SK-N-SH (cell line): Measurements from ENCODE around the gene WNT1. TPM values are rescaled to one million over a fixed set of nuclear protein-coding genes. Genes with fewer than 3 reads are reported as not detected.

Source experiments
- CTCF ChIA-PET: fragments of 300-600, 350-600 bp; formaldehyde crosslinking; extraction: SDS; loops from one replicate; lab custom pipeline; 2021; lab: Yijun Ruan, JAX
- POLR2A ChIA-PET: fragments of 350-600 bp; sonication (Branson Sonifier 250); formaldehyde crosslinking; extraction: SDS; loops from one replicate; lab custom pipeline; 2020; ENCODE audit warnings: antibody characterized with exemption, inconsistent platforms; lab: Yijun Ruan, JAX
- DNase-seq: peaks from one replicate; pipeline ENCODE4 v3.0.0; 2012
- H2AFZ ChIP-seq: fragments of 200-600 bp; sonication (generic); 2 replicates; pipeline ENCODE4 v1.8.1; 2016; ENCODE audit warnings: antibody characterized with exemption, mild to moderate bottlenecking, low read depth
- H3F3A ChIP-seq: fragments of 200-600 bp; sonication (generic); replicated peaks from 2 replicates; pipeline ENCODE3; 2016; ENCODE audit warnings: antibody characterized with exemption, mild to moderate bottlenecking; ENCODE audit not compliant: insufficient read depth
- H3K27ac ChIP-seq, 2 experiments: fragments of 200-500 bp in 1 of 2; fragments of 200-600 bp in 1 of 2; sonication (Bioruptor generic) in 1 of 2; sonication (generic), shearing (Covaris generic) in 1 of 2; 2 replicates each; pipeline versions ENCODE4 v1.5.1 to v1.6.1; 2014 to 2016; ENCODE audit warnings: low read depth in 2 of 2, inconsistent platforms in 1 of 2, low read length in 1 of 2, mild to moderate bottlenecking in 1 of 2, mixed read lengths in 1 of 2
- H3K27me3 ChIP-seq: fragments of 200-600 bp; sonication (generic), shearing (Covaris generic); 2 replicates; pipeline ENCODE4 v1.6.1; 2016; ENCODE audit warnings: mixed run types; ENCODE audit not compliant: insufficient read depth
- H3K36me3 ChIP-seq, 2 experiments: fragments of 200-500 bp in 1 of 2; fragments of 200-600 bp in 1 of 2; sonication (Bioruptor generic) in 1 of 2; sonication (generic) in 1 of 2; replicated peaks in 1 of 2; 2 replicates each; pipeline versions ENCODE3 to v1.5.1; 2014 to 2016; ENCODE audit warnings: low read length in 1 of 2, mild to moderate bottlenecking in 1 of 2; ENCODE audit not compliant: insufficient read depth in 2 of 2, control insufficient read depth in 1 of 2
- H3K4me1 ChIP-seq, 2 experiments: fragments of 200-500 bp in 1 of 2; fragments of 200-600 bp in 1 of 2; sonication (Bioruptor generic) in 1 of 2; sonication (generic), shearing (Covaris generic) in 1 of 2; 2 replicates each; pipeline versions ENCODE4 v1.5.1 to v1.6.1; 2014 to 2016; ENCODE audit warnings: low read depth in 1 of 2, low read length in 1 of 2, mixed run types in 1 of 2; ENCODE audit not compliant: insufficient read depth in 2 of 2, control insufficient read depth in 1 of 2
- H3K4me2 ChIP-seq: fragments of 200-600 bp; sonication (generic), shearing (Covaris generic); 2 replicates; pipeline ENCODE4 v1.6.1; 2017; ENCODE audit warnings: mixed run types
- H3K4me3 ChIP-seq, 2 experiments: fragments of 200-500 bp in 1 of 2; fragments of 200-600 bp in 1 of 2; sonication (Bioruptor generic) in 1 of 2; sonication (generic), shearing (Covaris generic) in 1 of 2; 2 replicates each; pipeline versions ENCODE4 v1.5.1 to v1.8.1; 2014 to 2016; ENCODE audit warnings: low read depth in 2 of 2, inconsistent platforms in 1 of 2, low read length in 1 of 2, mild to moderate bottlenecking in 1 of 2, mixed read lengths in 1 of 2, moderate library complexity in 1 of 2
- H3K79me2 ChIP-seq: fragments of 200-600 bp; sonication (generic); 2 replicates; pipeline ENCODE4 v1.8.1; 2017; ENCODE audit warnings: mild to moderate bottlenecking; ENCODE audit not compliant: insufficient read depth
- H3K9ac ChIP-seq: fragments of 200-600 bp; sonication (generic); 2 replicates; pipeline ENCODE4 v1.6.1; 2017; ENCODE audit warnings: mixed run types
- H3K9me2 ChIP-seq: fragments of 200-600 bp; sonication (generic); 2 replicates; pipeline ENCODE4 v1.6.1; 2017; ENCODE audit warnings: mixed run types
- H3K9me3 ChIP-seq: fragments of 200-600 bp; sonication (generic); 2 replicates; pipeline ENCODE4 v1.6.1; 2017; ENCODE audit warnings: mixed run types, mild to moderate bottlenecking, moderate library complexity
- H4K20me1 ChIP-seq: fragments of 200-600 bp; sonication (generic); 2 replicates; pipeline ENCODE4 v1.6.1; 2017; ENCODE audit warnings: mild to moderate bottlenecking, mixed run types; ENCODE audit not compliant: insufficient read depth
- CTCF ChIP-seq: fragments of 200-600 bp; sonication (generic); IDR thresholded peaks from 2 replicates; pipeline ENCODE4 v1.6.1; 2017; ENCODE audit warnings: antibody characterized with exemption, mild to moderate bottlenecking, moderate library complexity
- ELF1 ChIP-seq: IDR thresholded peaks from 2 replicates; pipeline ENCODE4 v1.4.0; 2012
- EP300 ChIP-seq, 2 experiments: IDR thresholded peaks; 2 replicates each; pipeline versions ENCODE4 v1.4.0 to v1.6.1; 2012; ENCODE audit warnings: borderline replicate concordance in 1 of 2, low read depth in 1 of 2, low read length in 1 of 2
- FOSL2 ChIP-seq: IDR thresholded peaks from 2 replicates; pipeline ENCODE4 v1.4.0; 2012; ENCODE audit warnings: low read depth, mild to moderate bottlenecking, moderate library complexity, borderline replicate concordance
- FOXJ3 ChIP-seq: sonication (generic); formaldehyde crosslinking; IDR thresholded peaks from 2 replicates; pipeline ENCODE4 v1.5.1; 2020; ENCODE audit warnings: mild to moderate bottlenecking, missing genetic modification reagents
- FOXM1 ChIP-seq: IDR thresholded peaks from 2 replicates; pipeline ENCODE4 v1.4.0; 2012; ENCODE audit warnings: low read depth, mild to moderate bottlenecking
- GABPA ChIP-seq: IDR thresholded peaks from 2 replicates; pipeline ENCODE4 v1.4.0; 2012; ENCODE audit warnings: low read depth, mild to moderate bottlenecking
- JUND ChIP-seq: IDR thresholded peaks from 2 replicates; pipeline ENCODE4 v1.4.0; 2012
- MAX ChIP-seq: IDR thresholded peaks from 2 replicates; pipeline ENCODE4 v1.4.0; 2012; ENCODE audit warnings: low read depth
- MEF2A ChIP-seq: IDR thresholded peaks from 2 replicates; pipeline ENCODE4 v1.4.0; 2012; ENCODE audit warnings: low read depth, borderline replicate concordance
- MXI1 ChIP-seq: IDR thresholded peaks from 2 replicates; pipeline ENCODE4 v1.6.1; 2012; ENCODE audit warnings: mild to moderate bottlenecking, low read depth, low read length, improper control_type of control experiment
- NRF1 ChIP-seq: IDR thresholded peaks from 2 replicates; pipeline ENCODE4 v1.6.1; 2012; ENCODE audit warnings: low read depth, mild to moderate bottlenecking, low read length
- PBX3 ChIP-seq: IDR thresholded peaks from 2 replicates; pipeline ENCODE4; 2012
- RAD21 ChIP-seq: IDR thresholded peaks from 2 replicates; pipeline ENCODE4 v1.6.1; 2012; ENCODE audit warnings: mild to moderate bottlenecking, low read length
- RCOR1 ChIP-seq: fragments of 150-350 bp; IDR thresholded peaks from 2 replicates; pipeline ENCODE4 v1.6.1; 2017; ENCODE audit warnings: antibody characterized with exemption, low read length
- SIN3A ChIP-seq: IDR thresholded peaks from 2 replicates; pipeline ENCODE4 v1.6.1; 2012; ENCODE audit warnings: low read depth, mild to moderate bottlenecking, low read length, moderate library complexity, borderline replicate concordance
- SMC3 ChIP-seq: IDR thresholded peaks from 2 replicates; pipeline ENCODE4 v1.6.1; 2012; ENCODE audit warnings: low read depth, low read length, improper control_type of control experiment
- TAF1 ChIP-seq: IDR thresholded peaks from 2 replicates; pipeline ENCODE4 v1.6.1; 2012; ENCODE audit warnings: low read depth, mild to moderate bottlenecking, low read length, moderate library complexity, borderline replicate concordance
- TCF12 ChIP-seq: IDR thresholded peaks from 2 replicates; pipeline ENCODE4 v1.4.0; 2012
- USF2 ChIP-seq: fragments of 150-350 bp; IDR thresholded peaks from 2 replicates; pipeline ENCODE4 v1.6.1; 2017; ENCODE audit warnings: antibody characterized with exemption, low read length, low read depth, borderline replicate concordance
- YY1 ChIP-seq: IDR thresholded peaks from 2 replicates; pipeline ENCODE4 v1.4.0; 2012; ENCODE audit warnings: low read depth, mild to moderate bottlenecking
- WGBS: methylation state at CpG from one replicate; pipeline ENCODE4 v1.1.6; 2017; ENCODE audit warnings: low lambda C conversion rate; 5-methylcytosine and 5-hydroxymethylcytosine counted together
- polyA plus RNA-seq, 3 experiments: library from polyadenylated mRNA; depleted of rRNA; stranded (reverse); fragments of >200 nt; gene quantifications; 2 replicates each; pipeline ENCODE4 v1.2.3, GENCODE V29; 2012

WNT1 gene
- polyA plus RNA-seq, 1 of the 3 experiments (the other 2 are of a cell fraction): not detected

- H3K4me1 ChIP-seq: no peaks in the 10 kb centered on the region
- no peaks in the 10 kb centered on the region for H4K20me1 ChIP-seq
- no peak overlapping the region for H3K27ac ChIP-seq
- peaks cover 32% of the 10 kb centered on the region for H3K27me3 ChIP-seq
- ChIA-PET CTCF (interaction anchor here (0.6 to 33.0 kb wide), 42 partner anchors 4 to 1088 kb away, joined by 3 to 935 read pairs (median 4); partner anchors contain the start of genes ARF3, DDN, DDX23 and FKBP11), POLR2A (interaction anchor here (0.7 kb wide), 1 partner anchor 32 kb away, joined by 3 read pairs; no protein-coding TSS in a partner anchor)
- H3K9ac ChIP-seq: no peak overlapping the region
- H3K9me2 ChIP-seq: no peaks in the 10 kb centered on the region
- no peak overlapping the region for H3K4me2 ChIP-seq
- WGBS: 25% methylated on average over 16 of the region's 16 CpGs
- H2AFZ ChIP-seq: no peak overlapping the region
- H3K79me2 ChIP-seq: no peaks in the 10 kb centered on the region
- H3F3A ChIP-seq: no peaks in the 10 kb centered on the region
- H3K9me3 ChIP-seq: no peaks in the 10 kb centered on the region
- TF ChIP-seq RAD21 (peak; percentile 49), SMC3 (peak; percentile 42; the same call in 1 of the 2 replicates), TCF12 (no peak), MAX (no peak), CTCF (peak; percentile 88)
- DNase-seq: peak; percentile 87
- no peak overlapping the region; a peak in 1 of 4 replicates for H3K4me3 ChIP-seq
- no peaks in the 10 kb centered on the region for H3K36me3 ChIP-seq
Observed at GRCh38 chr12:48988030-48988649, 10.0 kb downstream of the WNT1 start.

- CTCF ChIA-PET: interaction anchor here (0.7 to 33.0 kb wide), 5 partner anchors 1 to 137 kb away, joined by 3 to 935 read pairs (median 4); partner anchors contain the start of genes DDN, WNT1 and WNT10B
- no peak overlapping the region for H3K4me3 ChIP-seq
- H3K4me1 ChIP-seq: no peaks in the 10 kb centered on the region
- H3K9me2 ChIP-seq: no peaks in the 10 kb centered on the region
- H3K36me3 ChIP-seq: no peaks in the 10 kb centered on the region
- no peak overlapping the region for H3K27ac ChIP-seq
- no peak overlapping the region for H3K4me2 ChIP-seq
- no peak for TF ChIP-seq ELF1
- TF ChIP-seq SIN3A: no peak
- no peak for TF ChIP-seq FOSL2
- TF ChIP-seq EP300 (IDR thresholded peaks at IDR 0.05; ENCODE audit: borderline replicate concordance in 1 of 2, low read depth in 1 of 2, low read length in 1 of 2): no peak
- no peak for TF ChIP-seq YY1
- TF ChIP-seq PBX3: no peak
- no peak for TF ChIP-seq GABPA
- TF ChIP-seq JUND: no peak
- no peak for TF ChIP-seq TAF1
- no peak for TF ChIP-seq MEF2A
- TF ChIP-seq MXI1: no peak
- no peak for TF ChIP-seq NRF1
- no peak for TF ChIP-seq USF2
- TF ChIP-seq FOXJ3 (CRISPR knock-in tag): no peak
- TF ChIP-seq FOXM1: no peak
- TF ChIP-seq RCOR1: no peak
- TF ChIP-seq, all 33 proteins: peak for 0
- H2AFZ ChIP-seq: no peak overlapping the region
- no peaks in the 10 kb centered on the region for H3K9me3 ChIP-seq
- no peaks in the 10 kb centered on the region for H3K79me2 ChIP-seq
- no peaks in the 10 kb centered on the region for H4K20me1 ChIP-seq
- no peaks in the 10 kb centered on the region for H3F3A ChIP-seq
- POLR2A ChIA-PET: interaction anchor here (0.7 kb wide), 1 partner anchor 27 kb away, joined by 3 read pairs; no protein-coding TSS in a partner anchor
- peaks cover 16% of the 10 kb centered on the region; the same call in 1 of the 2 replicates for H3K27me3 ChIP-seq
- DNase-seq: no peak
- no peak overlapping the region for H3K9ac ChIP-seq
Observed at GRCh38 chr12:48990552-48990951, 12.4 kb downstream of the WNT1 start.
